ENCODE data around the gene LPP. TPM values are rescaled to one million over a fixed set of nuclear protein-coding genes. Genes with fewer than 3 reads are reported as not detected.

LPP gene
- polyA plus RNA-seq, 2 of the 4 experiments (the other 2 are of a cell fraction), result 11.0 to 30.8 TPM

- DNase-seq (ENCODE audit: low read depth in 1 of 2, low spot score in 1 of 2) (no peak), ATAC-seq (no peak), FAIRE-seq (no peak)
- 90% methylated on average over 5 of the region's 5 CpGs for WGBS (ENCODE audit: missing lambda C conversion rate)
- no peak overlapping the region for H3K4me2 ChIP-seq
- no peak overlapping the region for H3K4me3 ChIP-seq
- no peaks in the 10 kb centered on the region for H3K4me1 ChIP-seq
- no peaks in the 10 kb centered on the region for H3K9me3 ChIP-seq
- TF ChIP-seq RFX5 (IDR thresholded peaks at IDR 0.05) (no peak), CTCF (IDR thresholded peaks at IDR 0.05) (no peak), JUNB (IDR thresholded peaks at IDR 0.05) (no peak), ZNF302 (CRISPR knock-in tag; IDR thresholded peaks at IDR 0.05) (no peak)
- CTCF ChIA-PET, result no interaction called here
- no peak overlapping the region for H3K27ac ChIP-seq
- POLR2A ChIA-PET, result no interaction called here
These were observed 600.3 kb downstream of the LPP start for GRCh38 chr3:188754267-188754666.

GRCh38 chr3:188756241-188756640 is 602.3 kb downstream of the LPP start:
- Histone ChIP-seq H3K4me2 (no peak overlapping the region), H3K4me1 (no peaks in the 10 kb centered on the region), H3K9me3 (no peaks in the 10 kb centered on the region), H3K4me3 (no peak overlapping the region), H3K27ac (no peak overlapping the region)
- no peak for FAIRE-seq
- 93% methylated on average over 3 of the region's 3 CpGs for WGBS (ENCODE audit: missing lambda C conversion rate)
- ChIA-PET POLR2A (no interaction called here), CTCF (no interaction called here)
- no peak for DNase-seq (ENCODE audit: low read depth in 1 of 2, low spot score in 1 of 2)
- TF ChIP-seq ATOH8 (CRISPR knock-in tag; IDR thresholded peaks at IDR 0.05; ENCODE audit: low read depth), result no peak
- no peak for TF ChIP-seq JUNB (IDR thresholded peaks at IDR 0.05)
- no peak for TF ChIP-seq ZSCAN20 (CRISPR knock-in tag; IDR thresholded peaks at IDR 0.05)
- TF ChIP-seq CHD4 (IDR thresholded peaks at IDR 0.05; ENCODE audit: borderline replicate concordance), result no peak
- no peak for ATAC-seq

GRCh38 chr3:188759336-188760005 is 605.5 kb downstream of the LPP start:
- 91% methylated on average over 5 of the region's 5 CpGs for WGBS (ENCODE audit: missing lambda C conversion rate)
- ATAC-seq (no peak), DNase-seq (ENCODE audit: low read depth in 1 of 2, low spot score in 1 of 2) (no peak), FAIRE-seq (no peak)
- no peak overlapping the region for H3K27ac ChIP-seq
- CTCF ChIA-PET, result interaction anchor here (0.6 kb wide), 1 partner anchor 284 kb away, joined by 3 read pairs; no protein-coding TSS in a partner anchor
- no peaks in the 10 kb centered on the region for H3K9me3 ChIP-seq
- POLR2A ChIA-PET, result no interaction called here
- H3K4me3 ChIP-seq, result no peak overlapping the region
- no peak overlapping the region for H3K4me2 ChIP-seq
- no peak for TF ChIP-seq HOXB13 (CRISPR knock-in tag; IDR thresholded peaks at IDR 0.05; ENCODE audit: low read depth)
- TF ChIP-seq KDM1A (IDR thresholded peaks at IDR 0.05; ENCODE audit: low read depth), result no peak
- no peak for TF ChIP-seq HMGXB4 (CRISPR knock-in tag; IDR thresholded peaks at IDR 0.05; ENCODE audit: borderline replicate concordance)
- TF ChIP-seq NPAS2 (CRISPR knock-in tag; IDR thresholded peaks at IDR 0.05; ENCODE audit: borderline replicate concordance), result no peak
- no peak for TF ChIP-seq NFE2L2 (conservative IDR thresholded peaks at IDR 0.05; ENCODE audit: low read length)
- TF ChIP-seq NR3C1 (IDR thresholded peaks at IDR 0.05), result no peak
- TF ChIP-seq PBX3 (IDR thresholded peaks at IDR 0.05), result no peak
- no peak for TF ChIP-seq MAZ (IDR thresholded peaks at IDR 0.05; ENCODE audit: borderline replicate concordance, low read depth, low read length)
- TF ChIP-seq CEBPB (IDR thresholded peaks at IDR 0.05), result no peak
- TF ChIP-seq FOXS1 (CRISPR knock-in tag; IDR thresholded peaks at IDR 0.05), result no peak
- no peaks in the 10 kb centered on the region for H3K4me1 ChIP-seq
